GM21515 (cell line): ENCODE measurements around the gene CXXC4.

Experiments
- ATAC-seq: cut with Tn5 transposase; IDR thresholded peaks from one replicate; pipeline ENCODE4 v1.9.1; 2021; ENCODE audit not compliant: unreplicated experiment

Gene CXXC4

DNA sequence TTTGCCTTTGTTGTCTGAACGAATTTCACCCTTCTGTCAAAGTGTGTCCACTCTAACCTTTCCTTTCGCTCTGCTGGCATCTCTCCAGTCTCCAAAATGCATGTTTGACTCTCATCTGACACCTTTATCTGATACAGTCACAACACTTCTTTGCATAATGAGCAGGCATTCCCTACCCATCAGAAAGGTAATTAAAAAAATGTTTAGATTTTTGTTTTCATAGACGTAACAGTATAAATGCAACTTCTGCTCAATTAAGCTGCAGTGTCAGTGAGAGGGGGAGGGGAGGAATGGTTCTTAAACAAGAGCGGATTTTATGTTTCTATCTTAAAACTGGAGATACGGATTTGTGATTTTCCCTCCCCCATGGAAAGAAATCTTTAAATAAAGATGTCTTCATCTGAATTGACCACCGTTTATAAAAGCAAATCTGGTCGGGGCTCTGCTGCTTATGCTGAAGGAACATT lies 70.2 kb downstream of the CXXC4 start:
- ATAC-seq, result no peak

DNA sequence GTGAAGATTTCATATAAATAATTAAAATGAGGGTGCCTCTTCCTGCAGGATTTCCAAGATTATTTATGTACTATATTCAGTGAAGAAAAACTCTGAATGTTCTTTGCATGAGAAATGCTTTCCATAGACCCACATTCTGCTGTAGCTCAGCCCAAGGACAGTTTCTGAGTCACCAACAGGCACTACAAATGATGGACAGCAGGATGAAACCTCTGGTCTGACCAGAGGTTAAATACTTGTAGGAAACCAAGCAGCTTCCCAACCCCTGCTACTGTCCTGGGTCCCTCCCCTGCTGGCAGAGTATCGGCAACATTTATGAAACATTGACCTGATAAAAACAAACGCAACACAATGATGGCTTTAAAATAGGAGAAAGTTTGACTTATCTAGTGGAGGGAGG lies 73.1 kb downstream of the CXXC4 start:
- no peak for ATAC-seq

DNA sequence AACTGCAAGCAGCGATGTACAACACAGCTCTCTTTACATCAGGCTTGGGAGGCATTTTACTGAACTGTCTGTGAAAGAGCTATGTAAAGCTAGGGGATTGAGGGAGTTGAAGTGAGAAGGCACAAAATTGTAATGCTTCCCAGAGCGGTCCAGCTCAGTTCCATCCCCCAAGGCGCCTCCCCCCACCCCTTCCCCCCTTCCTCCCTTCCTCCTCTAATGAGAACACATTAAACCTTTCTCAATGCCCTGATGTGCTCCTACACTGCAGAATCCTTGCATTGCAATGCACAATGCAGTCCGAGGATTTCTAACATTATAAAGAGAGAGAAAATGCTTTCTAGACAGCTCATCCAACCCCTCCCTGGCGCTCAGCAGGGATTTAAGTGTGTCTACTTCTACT lies 73.9 kb downstream of the CXXC4 start:
- ATAC-seq, result no peak
